AG04450 (cell line): Measurements from ENCODE around the gene ZCCHC7. TPM values are rescaled to one million over a fixed set of nuclear protein-coding genes. Genes with fewer than 3 reads are reported as not detected.

Source experiments
- CTCF ChIA-PET: fragments of 300-600, 350-600 bp; formaldehyde crosslinking; extraction: SDS; loops from one replicate; lab custom pipeline; 2022; ENCODE audit warnings: antibody characterized with exemption, inconsistent platforms; lab: Charles Lee
- POLR2A ChIA-PET: fragments of 350-600 bp; formaldehyde crosslinking; extraction: SDS; loops from one replicate; lab custom pipeline; 2021; ENCODE audit warnings: antibody characterized with exemption, inconsistent platforms; lab: Yijun Ruan, JAX
- DNase-seq: peaks from one replicate; pipeline ENCODE4 v3.0.0-alpha.2; 2011; ENCODE audit warnings: low read depth, low spot score
- H3K27ac ChIP-seq: one replicate; pipeline ENCODE4 v1.5.1; 2012; ENCODE audit warnings: low read depth, low read length, control low read depth
- H3K27me3 ChIP-seq: one replicate; pipeline ENCODE4 v1.6.0; 2012; ENCODE audit warnings: low read length; ENCODE audit not compliant: control insufficient read depth, insufficient read depth
- H3K4me3 ChIP-seq: 2 replicates; pipeline ENCODE4 v1.5.1; 2011; ENCODE audit warnings: mild to moderate bottlenecking, low read depth, low read length, control low read depth
- H3K9me3 ChIP-seq: 2 replicates; pipeline ENCODE4 v1.5.1; 2012; ENCODE audit warnings: low read length; ENCODE audit not compliant: control insufficient read depth, insufficient read depth
- polyA plus RNA-seq: library from polyadenylated mRNA; depleted of rRNA; stranded (reverse); fragments of >200 nt; gene quantifications from 2 replicates; pipeline ENCODE4 v1.2.3, GENCODE V29; 2011
- TF ChIP-seq, protein P1 (sequence below): IDR thresholded peaks from 2 replicates; pipeline ENCODE4 v1.5.1; 2011; ENCODE audit warnings: low read depth, low read length, control low read depth, inconsistent platforms

Gene ZCCHC7
- polyA plus RNA-seq, 1 experiment: 21.6 TPM

DNA sequence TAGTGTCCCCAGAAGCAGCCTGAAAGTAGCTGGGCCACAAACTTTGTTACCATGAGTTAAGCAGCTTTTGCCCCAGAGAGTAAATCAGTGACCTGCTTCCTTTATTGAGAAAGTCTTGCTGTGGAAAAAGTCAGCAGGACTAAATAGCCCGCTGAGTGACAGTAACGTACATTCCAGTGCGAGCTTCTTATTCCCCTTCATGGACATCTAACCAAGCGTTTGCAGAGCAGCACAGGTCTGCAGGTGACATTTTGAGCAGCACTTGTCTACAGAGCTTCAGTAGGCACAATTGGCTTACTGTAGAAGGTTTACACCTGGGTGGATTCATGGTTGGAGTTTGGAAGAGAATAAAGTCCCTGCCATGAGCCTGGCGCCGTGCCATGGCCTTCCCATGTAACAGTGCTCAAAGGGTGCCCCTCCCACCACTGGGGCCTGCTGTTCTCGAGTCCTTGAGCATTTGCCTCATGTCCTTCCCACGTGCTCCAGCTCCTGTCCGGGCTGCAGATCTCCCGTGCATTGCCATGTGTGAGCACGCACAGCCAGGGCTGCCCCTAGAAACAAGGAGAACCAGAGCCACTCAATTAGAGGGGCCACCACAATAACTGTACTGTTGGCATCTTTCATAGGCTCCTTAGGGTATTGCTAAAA lies 260.8 kb downstream of the ZCCHC7 start:
- no peaks in the 10 kb centered on the region for H3K9me3 ChIP-seq
- TF ChIP-seq, protein P1, sequence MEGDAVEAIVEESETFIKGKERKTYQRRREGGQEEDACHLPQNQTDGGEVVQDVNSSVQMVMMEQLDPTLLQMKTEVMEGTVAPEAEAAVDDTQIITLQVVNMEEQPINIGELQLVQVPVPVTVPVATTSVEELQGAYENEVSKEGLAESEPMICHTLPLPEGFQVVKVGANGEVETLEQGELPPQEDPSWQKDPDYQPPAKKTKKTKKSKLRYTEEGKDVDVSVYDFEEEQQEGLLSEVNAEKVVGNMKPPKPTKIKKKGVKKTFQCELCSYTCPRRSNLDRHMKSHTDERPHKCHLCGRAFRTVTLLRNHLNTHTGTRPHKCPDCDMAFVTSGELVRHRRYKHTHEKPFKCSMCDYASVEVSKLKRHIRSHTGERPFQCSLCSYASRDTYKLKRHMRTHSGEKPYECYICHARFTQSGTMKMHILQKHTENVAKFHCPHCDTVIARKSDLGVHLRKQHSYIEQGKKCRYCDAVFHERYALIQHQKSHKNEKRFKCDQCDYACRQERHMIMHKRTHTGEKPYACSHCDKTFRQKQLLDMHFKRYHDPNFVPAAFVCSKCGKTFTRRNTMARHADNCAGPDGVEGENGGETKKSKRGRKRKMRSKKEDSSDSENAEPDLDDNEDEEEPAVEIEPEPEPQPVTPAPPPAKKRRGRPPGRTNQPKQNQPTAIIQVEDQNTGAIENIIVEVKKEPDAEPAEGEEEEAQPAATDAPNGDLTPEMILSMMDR: no peak
- peaks cover 25% of the 10 kb centered on the region for H3K27me3 ChIP-seq
- no peak overlapping the region for H3K4me3 ChIP-seq
- POLR2A ChIA-PET: no interaction called here
- CTCF ChIA-PET: no interaction called here
- no peak overlapping the region for H3K27ac ChIP-seq
- DNase-seq: no peak

DNA sequence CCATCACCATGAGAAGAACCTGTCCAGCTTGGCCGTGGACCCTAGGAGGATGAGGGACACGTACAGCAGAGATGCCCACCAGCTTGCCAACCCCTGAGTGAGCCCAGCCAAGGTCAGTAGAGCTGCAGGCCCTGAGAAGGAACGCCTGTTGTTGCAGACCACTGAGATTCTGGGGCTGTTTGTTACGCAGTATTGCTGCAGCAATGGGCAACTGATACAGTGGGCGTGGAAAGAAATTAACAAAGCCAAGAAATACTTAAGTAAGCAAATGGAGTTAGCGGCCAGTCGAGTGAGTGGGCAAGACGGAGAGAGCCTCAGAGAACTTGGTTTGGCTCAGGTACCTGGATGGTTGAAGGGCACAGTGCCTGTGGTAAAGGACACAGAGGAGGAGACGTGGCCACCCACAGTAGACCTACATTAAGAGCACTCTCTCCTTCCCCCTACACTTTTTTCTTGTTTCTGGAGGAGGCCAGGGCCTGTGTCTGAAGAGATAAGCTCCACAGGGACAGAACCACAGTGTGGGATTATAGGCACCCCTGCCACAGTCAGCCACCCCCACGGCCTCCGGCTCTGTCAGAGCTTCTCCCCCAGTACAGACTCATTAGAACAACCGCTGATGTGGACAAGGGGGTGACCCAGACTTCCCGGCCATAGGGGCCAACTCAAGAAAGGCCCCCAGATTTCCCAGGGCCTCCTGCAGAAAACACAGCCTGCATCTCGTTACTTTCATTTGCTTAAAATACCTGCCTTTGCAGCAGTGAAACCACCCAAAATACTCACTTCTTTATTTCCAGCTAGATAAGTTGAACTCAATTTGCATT lies 262.0 kb downstream of the ZCCHC7 start:
- no peak for DNase-seq
- ChIA-PET POLR2A (no interaction called here), CTCF (no interaction called here)
- H3K4me3 ChIP-seq: no peak overlapping the region
- no peak overlapping the region for H3K27ac ChIP-seq
- peaks cover 27% of the 10 kb centered on the region for H3K27me3 ChIP-seq
- no peaks in the 10 kb centered on the region for H3K9me3 ChIP-seq
- TF ChIP-seq, protein P1: no peak

DNA sequence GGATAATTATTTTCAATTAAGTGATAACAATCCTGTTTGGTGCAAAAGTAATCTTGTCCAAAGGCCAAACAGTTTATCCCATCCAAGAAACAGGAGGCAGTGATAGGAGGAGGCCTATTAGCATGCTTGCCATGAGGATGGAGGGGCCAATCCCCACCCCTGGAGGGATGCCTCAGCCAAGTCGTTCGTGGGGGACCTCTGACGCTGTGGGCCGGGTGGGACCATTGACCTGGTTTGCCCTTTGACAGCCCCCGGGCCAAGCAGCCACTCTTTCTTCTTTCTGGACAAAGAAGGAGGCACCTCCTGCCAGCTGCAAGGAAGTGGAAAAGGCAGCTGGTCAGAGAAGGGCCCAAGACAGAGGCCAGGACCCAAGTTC lies 262.6 kb downstream of the ZCCHC7 start:
- CTCF ChIA-PET: no interaction called here
- POLR2A ChIA-PET: no interaction called here
- DNase-seq: no peak
- Histone ChIP-seq H3K27me3 (peaks cover 26% of the 10 kb centered on the region), H3K9me3 (no peaks in the 10 kb centered on the region), H3K27ac (no peak overlapping the region), H3K4me3 (no peak overlapping the region)
- TF ChIP-seq, protein P1: no peak

DNA sequence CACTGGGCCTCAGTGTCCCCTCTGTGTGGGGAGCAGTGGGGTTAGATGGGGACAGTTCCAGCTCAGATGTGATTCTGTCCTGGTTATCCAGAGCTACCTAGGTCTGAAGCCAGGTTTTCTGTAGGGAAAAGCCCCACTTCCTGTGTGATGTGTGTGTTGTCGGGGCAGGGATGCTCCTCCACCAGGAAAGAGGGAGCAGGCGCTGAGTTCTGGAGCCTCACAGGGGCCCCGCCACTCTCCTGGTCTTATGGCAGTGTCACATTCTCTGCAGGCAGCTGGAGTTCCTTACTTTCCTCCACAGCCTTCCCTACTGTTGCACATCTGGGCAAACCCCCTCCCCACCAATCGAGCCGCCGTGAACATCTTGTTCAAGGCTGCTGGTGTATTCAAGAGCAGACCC lies 263.0 kb downstream of the ZCCHC7 start:
- ChIA-PET POLR2A (no interaction called here), CTCF (no interaction called here)
- H3K4me3 ChIP-seq: no peak overlapping the region
- no peak overlapping the region for H3K27ac ChIP-seq
- H3K27me3 ChIP-seq: peaks cover 22% of the 10 kb centered on the region
- no peaks in the 10 kb centered on the region for H3K9me3 ChIP-seq
- no peak for DNase-seq
- TF ChIP-seq, protein P1: no peak
